T-helper 2 cell treated with Interferon-gamma antibody and Interleukin-4, amounts not matched to agents 5 μg/mL and 100 μg/mL, for 36 hours (primary cell): ENCODE data around the gene ACHE.

ENCODE experiments used
- DNase-seq: peaks from one replicate; pipeline ENCODE4 v3.0.0; 2021; ENCODE audit warnings: low spot score
- H3K27ac Mint-ChIP-seq: one replicate; pipeline ENCODE4 v1.8.0; 2021; ENCODE audit warnings: mild to moderate bottlenecking, mixed read lengths
- H3K27me3 Mint-ChIP-seq: one replicate; pipeline ENCODE4 v1.8.0; 2021; ENCODE audit warnings: low read depth, mixed read lengths
- H3K36me3 Mint-ChIP-seq: one replicate; pipeline ENCODE4 v1.8.0; 2021; ENCODE audit warnings: low read depth, mixed read lengths
- H3K4me1 Mint-ChIP-seq: one replicate; pipeline ENCODE4 v1.8.0; 2021; ENCODE audit warnings: low read depth, mixed read lengths
- H3K4me3 Mint-ChIP-seq: one replicate; pipeline ENCODE4 v1.8.0; 2022; ENCODE audit warnings: mild to moderate bottlenecking, moderate library complexity, mixed read lengths
- H3K9me3 Mint-ChIP-seq: one replicate; pipeline ENCODE4 v1.8.0; 2021; ENCODE audit warnings: mixed read lengths

ACHE gene

GRCh38 chr7:100893318-100893895, 2.3 kb downstream of the ACHE start:
- H3K4me3 Mint-ChIP-seq = no peak overlapping the region
- H3K4me1 Mint-ChIP-seq = peaks cover 18% of the 10 kb centered on the region

GRCh38 chr7:100892364-100893317, 3.0 kb downstream of the ACHE start:
- Mint-ChIP-seq H3K9me3 (no peaks in the 10 kb centered on the region), H3K36me3 (peaks cover 11% of the 10 kb centered on the region), H3K27me3 (peaks cover 47% of the 10 kb centered on the region), H3K27ac (no peak overlapping the region), H3K4me1 (peaks cover 25% of the 10 kb centered on the region), H3K4me3 (no peak overlapping the region)
- no peak for DNase-seq

More at GRCh38 chr7:100893318-100893895, 2.3 kb downstream of the ACHE start:
- peaks cover 55% of the 10 kb centered on the region for H3K27me3 Mint-ChIP-seq
- DNase-seq = no peak
- no peaks in the 10 kb centered on the region for H3K9me3 Mint-ChIP-seq
- no peak overlapping the region for H3K27ac Mint-ChIP-seq
- H3K36me3 Mint-ChIP-seq = peaks cover 4% of the 10 kb centered on the region

- peak overlapping the region; percentile 77 for H3K4me3 Mint-ChIP-seq
- peaks cover 21% of the 10 kb centered on the region for H3K36me3 Mint-ChIP-seq
- H3K9me3 Mint-ChIP-seq = no peaks in the 10 kb centered on the region
- peaks cover 42% of the 10 kb centered on the region for H3K27me3 Mint-ChIP-seq
- no peak overlapping the region for H3K27ac Mint-ChIP-seq
- peaks cover 32% of the 10 kb centered on the region for H3K4me1 Mint-ChIP-seq
- no peak for DNase-seq
These were observed 4.0 kb downstream of the ACHE start for GRCh38 chr7:100891568-100892247.

DNA sequence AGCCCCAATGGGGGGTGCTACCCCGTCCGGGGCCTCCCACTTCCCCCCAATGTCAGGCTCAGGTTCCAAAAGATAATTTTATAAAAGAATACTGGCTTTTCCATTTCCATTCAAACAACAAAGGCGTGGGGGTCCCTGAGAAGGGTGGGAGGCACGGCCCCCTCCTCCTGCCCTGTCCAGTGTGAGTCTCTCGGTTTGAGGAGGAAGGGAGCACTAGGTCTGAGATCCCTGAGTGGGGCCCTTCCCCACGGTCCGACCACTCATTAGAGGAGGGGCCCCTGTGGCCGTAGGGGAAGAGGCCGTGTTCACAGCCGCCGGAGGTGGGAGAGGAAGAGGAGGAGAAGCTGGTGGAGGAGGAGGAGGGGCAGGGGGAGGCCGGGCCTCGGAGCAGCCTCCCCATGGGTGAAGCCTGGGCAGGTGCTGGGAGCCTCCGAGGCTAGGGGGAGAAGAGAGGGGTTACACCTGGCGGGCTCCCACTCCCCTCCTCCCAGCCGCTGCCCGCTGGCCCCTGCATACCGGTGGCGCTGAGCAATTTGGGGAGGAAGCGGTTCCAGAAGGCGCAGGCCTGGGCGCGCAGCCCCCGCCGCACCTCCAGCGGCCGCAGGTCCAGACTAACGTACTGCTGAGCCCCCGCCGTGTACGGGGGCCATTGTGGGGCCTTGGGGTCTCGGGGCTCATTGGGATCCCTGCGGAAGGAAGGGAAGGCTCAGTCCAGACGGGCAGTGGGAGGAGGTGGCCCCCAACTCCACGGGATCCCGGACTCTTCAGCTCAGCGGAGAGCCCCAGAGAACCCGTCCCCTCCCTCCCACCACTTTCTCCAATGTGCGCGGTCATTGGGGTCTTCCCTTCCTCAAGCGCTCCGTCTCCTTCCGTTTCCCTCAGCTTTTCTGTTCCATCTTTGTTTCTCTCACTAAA, 4.8 kb downstream of the ACHE start:
- peak overlapping the region; percentile 88 for H3K4me3 Mint-ChIP-seq
- H3K27ac Mint-ChIP-seq = no peak overlapping the region

DNA sequence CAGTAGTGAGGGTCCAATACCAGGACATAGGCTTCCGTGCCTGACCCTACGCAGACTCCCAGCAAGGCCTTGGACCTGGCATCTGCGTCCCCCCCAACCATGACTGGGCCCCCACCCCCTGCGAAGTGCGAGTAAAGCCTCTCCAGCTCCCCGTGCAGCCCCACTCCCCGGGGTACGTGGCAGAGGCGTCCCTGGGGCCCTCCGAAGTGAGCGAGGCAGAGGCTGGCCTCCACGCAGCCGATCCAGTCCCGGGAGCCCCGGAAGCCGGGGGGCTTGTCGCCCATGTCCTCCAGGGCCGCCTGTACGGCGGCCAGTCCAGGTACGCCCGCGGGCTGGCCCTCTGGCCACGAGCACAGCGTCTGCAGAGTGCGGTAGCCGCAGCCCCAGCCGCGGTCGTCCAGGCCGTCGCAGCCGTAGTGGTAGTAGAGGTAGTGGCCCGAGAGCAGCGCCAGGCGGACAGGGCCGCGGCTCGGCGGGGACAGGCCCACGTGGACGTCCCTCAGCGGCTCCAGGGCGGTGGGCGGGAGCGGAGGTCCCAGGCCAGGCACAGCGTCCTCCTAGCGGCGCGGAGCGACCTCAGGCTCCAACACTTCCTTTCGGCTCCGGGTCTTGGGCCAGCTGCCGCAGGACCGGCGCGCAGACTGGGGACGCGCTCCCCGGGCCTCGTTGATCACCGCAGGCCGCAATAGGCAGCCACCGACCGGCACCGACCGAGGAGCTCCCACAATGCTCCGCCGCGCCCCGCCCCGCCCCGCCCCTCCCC, 6.5 kb downstream of the ACHE start, which contains the start of gene UFSP1:
UFSP1 (minus strand) TSS at position 728 of the 763 bp plus-strand sequence; CDS start at position 284, 444 bp downstream.
- Mint-ChIP-seq H3K27ac (peak within 1 kb of the TSS; percentile 94), H3K4me1 (peaks cover 32% of the 10 kb centered on the region), H3K27me3 (peaks cover 33% of the 10 kb centered on the region), H3K4me3 (peak within 1 kb of the TSS; percentile 88), H3K9me3 (no peaks in the 10 kb centered on the region), H3K36me3 (peaks cover 45% of the 10 kb centered on the region)
- no peak for DNase-seq

More for the DNA sequence above, 4.8 kb downstream of the ACHE start:
- peaks cover 29% of the 10 kb centered on the region for H3K36me3 Mint-ChIP-seq
- H3K9me3 Mint-ChIP-seq = no peaks in the 10 kb centered on the region
- H3K4me1 Mint-ChIP-seq = peaks cover 33% of the 10 kb centered on the region
- DNase-seq = no peak
- H3K27me3 Mint-ChIP-seq = peaks cover 36% of the 10 kb centered on the region

DNA sequence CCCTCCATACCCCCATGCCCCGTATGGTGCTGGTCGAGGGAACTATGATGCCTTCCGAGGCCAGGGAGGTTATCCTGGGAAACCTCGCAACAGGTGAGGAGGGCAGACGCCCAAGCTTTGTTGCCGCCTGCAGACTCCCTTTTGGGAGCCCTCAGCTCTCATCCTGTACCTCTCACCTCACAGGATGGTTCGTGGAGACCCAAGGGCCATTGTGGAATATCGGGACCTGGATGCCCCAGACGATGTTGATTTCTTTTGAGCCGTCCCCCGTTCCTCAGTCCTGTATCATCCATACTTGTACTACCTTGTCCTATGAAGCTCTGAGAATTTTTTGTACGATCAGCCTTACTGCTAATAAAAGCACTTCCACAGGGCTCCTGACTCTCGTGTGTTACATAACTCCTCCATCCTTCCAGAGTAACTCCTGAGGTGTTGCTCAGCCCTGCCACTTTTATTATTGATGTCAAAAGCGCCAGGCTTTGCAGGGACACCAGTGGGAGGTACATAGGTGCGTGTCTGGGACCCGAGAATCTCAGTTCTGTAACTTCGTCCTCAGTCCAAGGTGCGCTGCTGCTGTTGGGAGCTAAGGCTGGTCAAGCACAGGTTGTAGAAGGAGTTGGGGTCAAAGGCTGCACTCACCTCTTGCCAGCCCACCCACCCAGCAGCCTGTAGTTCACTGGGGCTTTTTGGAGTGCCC, 7.2 kb downstream of the ACHE start:
- Mint-ChIP-seq H3K27ac (peak overlapping the region; percentile 94), H3K4me1 (peaks cover 32% of the 10 kb centered on the region), H3K36me3 (peaks cover 52% of the 10 kb centered on the region), H3K27me3 (peaks cover 26% of the 10 kb centered on the region), H3K9me3 (no peaks in the 10 kb centered on the region), H3K4me3 (peak overlapping the region; percentile 88)
- no peak for DNase-seq

DNA sequence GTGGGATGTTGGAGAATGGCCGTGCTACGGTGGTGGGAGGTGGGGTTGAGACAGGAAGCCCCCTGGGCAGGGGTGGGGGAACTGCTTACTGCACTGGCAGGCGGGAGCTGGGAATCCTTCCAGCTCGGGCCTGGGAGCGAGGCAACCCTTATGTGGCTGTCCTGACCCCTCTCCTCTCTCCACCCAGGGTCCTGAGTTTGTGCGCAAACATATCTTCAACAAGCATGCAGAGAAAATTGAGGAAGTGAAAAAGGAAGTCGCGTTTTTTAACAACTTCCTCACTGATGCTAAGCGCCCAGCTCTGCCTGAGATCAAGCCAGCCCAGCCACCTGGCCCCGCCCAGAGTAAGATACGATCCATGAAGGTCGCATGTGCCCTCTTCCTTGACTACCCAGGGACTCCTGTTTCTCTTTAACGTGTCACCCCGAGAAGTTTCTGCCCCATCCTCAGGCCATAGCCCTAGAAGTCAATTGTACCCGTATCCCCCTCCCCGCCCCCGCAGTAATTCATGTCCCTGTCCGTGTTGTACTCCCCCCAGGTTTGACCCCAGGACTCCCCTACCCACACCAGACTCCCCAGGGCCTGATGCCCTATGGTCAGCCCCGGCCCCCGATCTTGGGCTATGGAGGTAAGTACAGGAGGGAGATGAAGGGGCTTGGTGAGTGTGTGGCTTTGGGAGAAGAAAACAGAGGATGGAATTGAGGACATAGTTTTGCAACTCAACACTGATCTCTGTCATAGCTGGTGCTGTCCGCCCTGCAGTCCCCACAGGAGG, 8.0 kb downstream of the ACHE start:
- peak; percentile 45 for DNase-seq
- Mint-ChIP-seq H3K27me3 (peaks cover 20% of the 10 kb centered on the region), H3K4me3 (peak overlapping the region; percentile 88), H3K9me3 (no peaks in the 10 kb centered on the region), H3K27ac (peak overlapping the region; percentile 94), H3K36me3 (peaks cover 58% of the 10 kb centered on the region), H3K4me1 (peaks cover 34% of the 10 kb centered on the region)

- DNase-seq = no peak
- Mint-ChIP-seq H3K27me3 (peaks cover 15% of the 10 kb centered on the region), H3K4me3 (peak overlapping the region; percentile 88), H3K27ac (peak overlapping the region; percentile 94), H3K36me3 (peaks cover 62% of the 10 kb centered on the region), H3K9me3 (no peaks in the 10 kb centered on the region), H3K4me1 (peaks cover 34% of the 10 kb centered on the region)
These were observed 8.7 kb downstream of the ACHE start for GRCh38 chr7:100886936-100887515.

DNA sequence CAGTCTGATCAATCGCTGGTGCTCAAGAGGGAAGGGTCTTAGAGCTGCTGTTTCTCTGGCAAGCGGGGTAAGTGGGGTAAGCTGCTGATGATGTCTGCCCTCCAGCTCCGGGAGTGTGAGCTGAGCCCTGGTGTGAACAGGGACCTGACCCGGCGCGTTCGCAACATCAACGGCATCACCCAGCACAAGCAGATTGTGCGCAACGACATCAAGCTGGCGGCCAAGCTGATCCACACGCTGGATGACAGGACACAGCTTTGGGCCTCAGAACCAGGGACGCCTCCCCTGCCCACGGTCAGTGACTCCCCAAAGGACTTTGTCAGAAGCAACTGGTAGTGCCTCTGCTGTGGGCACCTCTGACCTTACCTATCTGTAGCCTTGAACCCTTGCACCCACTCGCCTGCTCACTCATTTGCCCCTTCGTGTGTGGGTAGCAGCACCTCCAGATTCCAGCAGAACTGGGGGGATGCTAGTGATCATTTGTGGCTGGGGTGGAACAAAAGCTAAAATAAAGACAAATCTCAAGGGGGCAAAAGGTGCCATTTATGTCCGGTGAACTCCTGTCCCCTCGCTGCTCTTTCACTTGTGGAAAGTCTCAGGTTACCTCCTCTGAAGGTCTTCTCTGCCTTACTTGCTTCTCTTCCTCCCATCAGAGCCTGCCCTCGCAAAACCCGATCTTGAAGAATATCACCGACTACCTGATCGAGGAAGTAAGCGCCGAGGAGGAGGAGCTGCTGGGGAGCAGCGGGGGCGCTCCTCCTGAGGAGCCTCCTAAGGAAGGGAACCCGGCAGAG, 9.3 kb downstream of the ACHE start:
- Mint-ChIP-seq H3K27me3 (peaks cover 8% of the 10 kb centered on the region), H3K4me1 (peaks cover 32% of the 10 kb centered on the region), H3K27ac (peak overlapping the region; percentile 94), H3K36me3 (peaks cover 68% of the 10 kb centered on the region), H3K4me3 (peak overlapping the region; percentile 45), H3K9me3 (no peaks in the 10 kb centered on the region)
- no peak for DNase-seq

DNA sequence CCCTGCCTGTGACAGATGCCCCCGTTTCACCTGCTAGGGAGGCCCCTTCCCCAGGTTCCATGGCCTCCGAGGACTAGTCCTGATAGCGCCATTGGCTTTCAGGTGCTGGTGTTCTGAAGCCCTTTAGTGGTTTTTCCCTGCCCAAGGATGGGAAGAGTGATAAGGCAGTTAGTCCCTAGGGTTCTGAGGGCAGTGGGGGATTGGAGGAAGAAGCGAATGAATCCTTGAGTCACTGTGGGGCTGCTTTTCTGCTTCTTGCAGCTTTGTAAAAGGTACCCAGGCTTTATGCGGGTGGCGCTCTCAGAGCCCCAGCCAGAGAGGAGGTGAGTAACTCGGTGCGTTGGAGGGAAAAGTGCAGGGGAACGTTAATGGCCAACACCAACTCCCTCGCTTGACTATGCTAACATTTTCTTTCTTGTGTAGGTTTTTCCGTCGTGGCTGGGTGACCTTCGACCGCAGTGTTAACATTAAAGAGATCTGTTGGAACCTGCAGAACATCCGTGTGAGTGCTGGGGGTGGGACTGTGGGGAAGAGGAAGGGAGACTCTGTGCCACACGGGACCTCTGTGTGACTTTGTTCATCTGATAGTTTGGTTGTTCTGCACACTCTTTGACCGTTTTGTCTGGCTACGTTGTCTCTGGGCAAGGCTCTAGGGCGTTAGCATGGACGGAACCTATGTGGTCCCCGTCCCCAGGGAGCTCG, 10.1 kb downstream of the ACHE start:
- DNase-seq = no peak
- H3K36me3 Mint-ChIP-seq = peaks cover 74% of the 10 kb centered on the region
- H3K4me1 Mint-ChIP-seq = peaks cover 30% of the 10 kb centered on the region
- no peak overlapping the region for H3K27ac Mint-ChIP-seq
- peaks cover 3% of the 10 kb centered on the region for H3K27me3 Mint-ChIP-seq
- no peaks in the 10 kb centered on the region for H3K9me3 Mint-ChIP-seq
- H3K4me3 Mint-ChIP-seq = no peak overlapping the region
